T-helper 2 cell treated with Interferon-gamma antibody and Interleukin-4, amounts not matched to agents 5 μg/mL and 100 μg/mL, for 36 hours (primary cell): Measurements from ENCODE around the gene SSUH2.
"Not testable (repeated sequence)": the region's sequence is repeated elsewhere in the genome, so short reads cannot be mapped to it uniquely, and the experiment has no call there.

Source experiments
- DNase-seq: peaks from one replicate; pipeline ENCODE4 v3.0.0; 2021; ENCODE audit warnings: low spot score
- H3K27ac Mint-ChIP-seq: one replicate; pipeline ENCODE4 v1.8.0; 2021; ENCODE audit warnings: mild to moderate bottlenecking, mixed read lengths
- H3K27me3 Mint-ChIP-seq: one replicate; pipeline ENCODE4 v1.8.0; 2021; ENCODE audit warnings: low read depth, mixed read lengths
- H3K36me3 Mint-ChIP-seq: one replicate; pipeline ENCODE4 v1.8.0; 2021; ENCODE audit warnings: low read depth, mixed read lengths
- H3K4me1 Mint-ChIP-seq: one replicate; pipeline ENCODE4 v1.8.0; 2021; ENCODE audit warnings: low read depth, mixed read lengths
- H3K4me3 Mint-ChIP-seq: one replicate; pipeline ENCODE4 v1.8.0; 2022; ENCODE audit warnings: mild to moderate bottlenecking, moderate library complexity, mixed read lengths
- H3K9me3 Mint-ChIP-seq: one replicate; pipeline ENCODE4 v1.8.0; 2021; ENCODE audit warnings: mixed read lengths

Gene SSUH2

GRCh38 chr3:8603115-8603710 is 41.4 kb downstream of the SSUH2 start:
- no peaks in the 10 kb centered on the region for H3K36me3 Mint-ChIP-seq
- H3K4me3 Mint-ChIP-seq: no peak overlapping the region
- no peaks in the 10 kb centered on the region for H3K4me1 Mint-ChIP-seq
- no peaks in the 10 kb centered on the region for H3K27me3 Mint-ChIP-seq
- no peaks in the 10 kb centered on the region for H3K9me3 Mint-ChIP-seq
- DNase-seq: no peak
- no peak overlapping the region for H3K27ac Mint-ChIP-seq

DNA sequence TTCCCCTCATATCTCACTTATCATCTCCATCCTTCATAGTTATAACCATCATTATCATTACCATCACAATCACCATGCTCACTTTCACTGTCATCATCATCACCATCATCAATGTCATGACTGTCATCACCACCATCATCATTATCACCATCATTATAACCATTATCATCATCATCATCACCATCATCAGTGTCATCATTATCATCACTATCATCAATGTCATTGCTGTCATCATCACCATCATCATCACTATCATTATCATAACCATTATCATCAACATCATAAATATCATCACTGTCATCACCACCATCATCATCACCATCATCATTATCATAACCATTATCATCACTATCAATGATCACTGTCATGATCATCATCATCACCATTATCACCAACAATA is 44.1 kb downstream of the SSUH2 start:
- no peak for DNase-seq
- Mint-ChIP-seq H3K9me3 (no peaks in the 10 kb centered on the region), H3K27me3 (no peaks in the 10 kb centered on the region), H3K4me3 (no peak overlapping the region), H3K27ac (no peak overlapping the region), H3K4me1 (no peaks in the 10 kb centered on the region), H3K36me3 (no peaks in the 10 kb centered on the region)

- Mint-ChIP-seq H3K4me1 (no peaks in the 10 kb centered on the region), H3K27ac (no peak overlapping the region), H3K4me3 (no peak overlapping the region), H3K27me3 (no peaks in the 10 kb centered on the region), H3K9me3 (no peaks in the 10 kb centered on the region), H3K36me3 (no peaks in the 10 kb centered on the region)
- no peak for DNase-seq
Observed at GRCh38 chr3:8599146-8599545, 45.5 kb downstream of the SSUH2 start.

GRCh38 chr3:8597219-8597853 is 47.3 kb downstream of the SSUH2 start:
- no peaks in the 10 kb centered on the region for H3K27me3 Mint-ChIP-seq
- H3K27ac Mint-ChIP-seq: no peak overlapping the region
- no peak for DNase-seq
- H3K4me1 Mint-ChIP-seq: no peaks in the 10 kb centered on the region
- no peaks in the 10 kb centered on the region for H3K36me3 Mint-ChIP-seq
- no peaks in the 10 kb centered on the region for H3K9me3 Mint-ChIP-seq
- H3K4me3 Mint-ChIP-seq: no peak overlapping the region

- no peaks in the 10 kb centered on the region for H3K4me1 Mint-ChIP-seq
- H3K27ac Mint-ChIP-seq: no peak overlapping the region
- no peaks in the 10 kb centered on the region for H3K9me3 Mint-ChIP-seq
Observed at GRCh38 chr3:8596321-8597218, 48.0 kb downstream of the SSUH2 start.

GRCh38 chr3:8595695-8596115 is 48.9 kb downstream of the SSUH2 start:
- no peaks in the 10 kb centered on the region for H3K4me1 Mint-ChIP-seq
- no peaks in the 10 kb centered on the region for H3K27me3 Mint-ChIP-seq
- no peaks in the 10 kb centered on the region for H3K36me3 Mint-ChIP-seq
- no peak overlapping the region for H3K4me3 Mint-ChIP-seq
- no peak overlapping the region for H3K27ac Mint-ChIP-seq
- DNase-seq: no peak
- no peaks in the 10 kb centered on the region for H3K9me3 Mint-ChIP-seq

More at GRCh38 chr3:8596321-8597218, 48.0 kb downstream of the SSUH2 start:
- Mint-ChIP-seq H3K36me3 (no peaks in the 10 kb centered on the region), H3K27me3 (no peaks in the 10 kb centered on the region), H3K4me3 (no peak overlapping the region)
- no peak for DNase-seq

- no peaks in the 10 kb centered on the region for H3K9me3 Mint-ChIP-seq
- no peak for DNase-seq
- H3K27me3 Mint-ChIP-seq: no peaks in the 10 kb centered on the region
- no peaks in the 10 kb centered on the region for H3K4me1 Mint-ChIP-seq
- no peak overlapping the region for H3K4me3 Mint-ChIP-seq
- H3K36me3 Mint-ChIP-seq: no peaks in the 10 kb centered on the region
- no peak overlapping the region for H3K27ac Mint-ChIP-seq
Observed at GRCh38 chr3:8595252-8595651, 49.3 kb downstream of the SSUH2 start.

GRCh38 chr3:8593021-8593827 is 51.4 kb downstream of the SSUH2 start:
- Mint-ChIP-seq H3K27ac (no peak overlapping the region), H3K9me3 (no peaks in the 10 kb centered on the region), H3K36me3 (no peaks in the 10 kb centered on the region), H3K4me3 (no peak overlapping the region), H3K27me3 (no peaks in the 10 kb centered on the region), H3K4me1 (no peaks in the 10 kb centered on the region)
- DNase-seq: no peak

DNA sequence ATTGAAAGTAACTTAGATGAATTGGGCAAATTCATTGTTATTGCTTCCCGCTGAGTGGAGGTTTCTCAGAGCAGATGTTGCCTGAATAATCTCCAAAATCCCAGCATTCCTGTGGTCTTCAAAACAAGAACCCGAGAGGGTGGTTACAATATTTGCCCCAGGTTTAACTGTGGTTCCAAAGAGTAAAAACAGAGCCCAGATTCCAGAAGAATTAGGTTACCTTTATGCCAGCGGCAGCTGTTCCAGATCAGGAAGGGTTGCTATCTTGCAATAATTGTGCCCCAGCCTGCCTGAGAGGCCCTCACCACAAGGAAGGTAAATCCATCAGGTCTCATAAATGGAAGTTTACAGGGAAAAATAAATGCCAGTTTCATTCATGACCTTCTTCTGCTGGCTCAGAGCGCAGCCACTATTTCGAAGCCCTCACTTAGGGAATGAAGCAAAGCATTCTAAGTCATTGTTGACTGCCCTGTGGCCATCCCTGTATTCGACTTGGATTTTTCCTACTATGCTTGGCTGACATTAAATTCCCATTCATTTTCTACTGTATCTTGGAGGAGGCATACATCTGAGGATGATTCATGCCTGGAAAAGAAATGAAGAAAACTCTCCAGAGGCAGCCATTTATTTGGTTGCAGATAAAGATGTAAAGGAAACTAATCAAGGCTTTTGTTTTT is 54.6 kb downstream of the SSUH2 start:
- Mint-ChIP-seq H3K27me3 (no peaks in the 10 kb centered on the region), H3K36me3 (no peaks in the 10 kb centered on the region), H3K27ac (no peak overlapping the region), H3K9me3 (no peaks in the 10 kb centered on the region), H3K4me3 (no peak overlapping the region), H3K4me1 (no peaks in the 10 kb centered on the region)
- DNase-seq: no peak

DNA sequence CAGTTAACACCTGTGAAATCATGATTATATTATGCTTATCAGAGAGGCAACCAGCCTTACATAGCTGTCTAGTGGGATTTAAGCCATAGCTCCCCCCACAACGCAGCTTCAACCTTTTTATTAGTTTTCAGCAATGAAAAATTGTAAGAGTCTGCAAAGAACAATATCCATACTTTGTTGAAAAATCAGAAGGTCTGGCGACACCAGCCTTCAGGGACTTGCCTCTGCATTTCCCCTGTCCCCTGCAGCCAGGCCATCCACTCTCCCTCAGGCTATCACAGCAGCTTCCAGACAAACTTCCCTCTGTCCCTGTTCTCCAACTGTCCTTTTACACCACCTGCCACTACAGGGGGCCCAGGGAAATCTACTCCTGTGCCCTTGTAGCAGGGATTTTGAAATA is 59.9 kb downstream of the SSUH2 start:
- H3K27ac Mint-ChIP-seq: no peak overlapping the region
- no peak for DNase-seq
- no peaks in the 10 kb centered on the region for H3K27me3 Mint-ChIP-seq
- H3K4me3 Mint-ChIP-seq: no peak overlapping the region
- H3K9me3 Mint-ChIP-seq: no peaks in the 10 kb centered on the region
- no peaks in the 10 kb centered on the region for H3K36me3 Mint-ChIP-seq
- no peaks in the 10 kb centered on the region for H3K4me1 Mint-ChIP-seq

DNA sequence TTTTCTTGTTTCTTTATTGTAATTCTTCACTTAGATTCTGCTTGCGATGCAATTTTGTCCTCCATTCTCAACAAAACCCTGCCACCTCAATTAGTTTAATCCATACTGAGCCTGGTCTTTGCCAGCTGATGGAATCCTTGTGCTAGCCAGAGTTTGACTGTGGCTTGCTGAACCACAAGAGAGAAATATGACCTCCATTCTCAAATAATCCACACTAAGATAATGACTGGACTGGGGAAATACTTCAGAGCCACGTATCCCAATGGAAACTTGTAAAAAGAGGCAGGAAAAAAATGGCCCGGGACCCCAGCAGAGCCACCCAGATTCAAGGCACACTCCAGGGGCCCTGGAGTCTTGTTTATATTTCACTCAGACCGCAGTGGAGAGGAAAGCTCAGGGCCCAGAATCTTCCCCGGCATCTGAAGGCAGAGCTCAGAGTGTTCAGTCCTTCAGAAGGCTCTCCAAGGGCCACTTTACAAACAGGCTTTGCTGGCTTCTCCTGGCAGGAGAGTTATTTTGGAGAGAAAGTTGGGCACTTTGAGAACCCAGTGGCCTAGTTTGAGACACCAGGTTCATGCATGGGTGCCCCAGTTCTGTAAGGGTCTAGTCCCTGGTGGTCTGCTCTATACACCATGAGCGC is 62.7 kb downstream of the SSUH2 start:
- DNase-seq: no peak
- no peaks in the 10 kb centered on the region for H3K4me1 Mint-ChIP-seq
- no peaks in the 10 kb centered on the region for H3K27me3 Mint-ChIP-seq
- no peak overlapping the region for H3K27ac Mint-ChIP-seq
- no peaks in the 10 kb centered on the region for H3K9me3 Mint-ChIP-seq
- H3K4me3 Mint-ChIP-seq: no peak overlapping the region
- H3K36me3 Mint-ChIP-seq: no peaks in the 10 kb centered on the region

- Mint-ChIP-seq H3K27ac (no peak overlapping the region), H3K27me3 (no peaks in the 10 kb centered on the region), H3K9me3 (no peaks in the 10 kb centered on the region), H3K4me1 (no peaks in the 10 kb centered on the region), H3K4me3 (no peak overlapping the region), H3K36me3 (no peaks in the 10 kb centered on the region)
- no peak for DNase-seq
Observed at GRCh38 chr3:8581373-8581772, 63.2 kb downstream of the SSUH2 start.

- not testable (repeated sequence) for H3K4me3 Mint-ChIP-seq, H3K27ac Mint-ChIP-seq, H3K9me3 Mint-ChIP-seq, H3K27me3 Mint-ChIP-seq, H3K4me1 Mint-ChIP-seq, H3K36me3 Mint-ChIP-seq, DNase-seq
Observed at GRCh38 chr3:8580434-8580833, 64.2 kb downstream of the SSUH2 start.
